Tibial nerve (tissue), 3 donors: ENCODE measurements around the gene ZFP14.

ENCODE experiments used
- CTCF ChIP-seq, 5 experiments: fragments of 200-600 bp in 3 of 5; fragments of 450-650 bp in 2 of 5; sonication (generic) in 3 of 5; IDR thresholded peaks; one replicate each; pipeline ENCODE4 v1.5.1; 2016 to 2019; ENCODE audit warnings: antibody characterized with exemption in 5 of 5, mild to moderate bottlenecking in 3 of 5, moderate library complexity in 2 of 5
- POLR2A ChIP-seq, 2 donors: fragments of 450-650 bp; IDR thresholded peaks; one replicate each; pipeline ENCODE4 v1.6.1; 2017; ENCODE audit warnings: antibody characterized with exemption in 2 of 2, mild to moderate bottlenecking in 2 of 2, moderate library complexity in 2 of 2

GRCh38 chr19:36409841-36410240 lies 30.8 kb upstream of the ZFP14 start:
- TF ChIP-seq CTCF (IDR thresholded peaks at IDR 0.05) = no peak
- TF ChIP-seq POLR2A (IDR thresholded peaks at IDR 0.05) = no peak
